ENCODE measurements around the gene SH2D3A. TPM values are rescaled to one million over a fixed set of nuclear protein-coding genes. Genes with fewer than 3 reads are reported as not detected.

The SH2D3A gene
- total and polyA plus RNA-seq, 2 donors (not counting 3 experiments of a cell fraction or from before 2014, with no cell fraction given): 0.04 to 0.53 TPM

GRCh38 chr19:6718111-6718740, 49.0 kb downstream of the SH2D3A start:
- Histone ChIP-seq H4K20me1 (replicated peaks; ENCODE audit: control insufficient read depth, extremely low read depth, insufficient read depth, low read length) (no peaks in the 10 kb centered on the region), H3K9me3 (replicated peaks; ENCODE audit: control insufficient read depth, insufficient read depth, low read length) (no peaks in the 10 kb centered on the region), H3K27me3 (ENCODE audit: control insufficient read depth in 2 of 2, insufficient read depth in 2 of 2, low read length in 2 of 2) (no peaks in the 10 kb centered on the region), H3K4me3 (replicated peaks in 1 of 3; ENCODE audit: insufficient read depth in 1 of 3, low read depth in 1 of 3, low read length in 3 of 3) (no peak overlapping the region), H3K36me3 (ENCODE audit: control insufficient read depth in 2 of 2, extremely low read depth in 1 of 2, insufficient read depth in 2 of 2, low read length in 2 of 2) (no peaks in the 10 kb centered on the region), H3K79me2 (ENCODE audit: control insufficient read depth, insufficient read depth, low read length) (no peaks in the 10 kb centered on the region), H3K4me1 (ENCODE audit: control insufficient read depth, extremely low read depth, insufficient read depth, low read length) (no peaks in the 10 kb centered on the region), H3K27ac (ENCODE audit: insufficient read depth, low read depth, low read length) (no peak overlapping the region), H3K4me2 (ENCODE audit: insufficient read depth, low read length) (no peak overlapping the region), H3K9me1 (replicated peaks; ENCODE audit: control insufficient read depth, extremely low read depth, insufficient read depth, low read length) (no peaks in the 10 kb centered on the region), H2AFZ (ENCODE audit: low read depth, low read length) (no peak overlapping the region), H3K9ac (replicated peaks; ENCODE audit: extremely low read depth, insufficient read depth, low read length) (no peak overlapping the region)
- no peak for DNase-seq (ENCODE audit: low read depth, low spot score)
- ChIA-PET CTCF (no interaction called here), POLR2A (no interaction called here)
- intact Hi-C loops (cut with micrococcal nuclease): no loop called here
- no peak for TF ChIP-seq MAX (IDR thresholded peaks at IDR 0.05; ENCODE audit: insufficient read depth, insufficient read length)
- TF ChIP-seq CTCF (IDR thresholded peaks at IDR 0.05; ENCODE audit: extremely low read depth in 1 of 2, insufficient read depth in 1 of 2, low read depth in 1 of 2, low read length in 2 of 2): no peak
- TF ChIP-seq POLR2AphosphoS5 (IDR thresholded peaks at IDR 0.05; ENCODE audit: insufficient read depth, low read depth, low read length): no peak
- no peak for TF ChIP-seq GATA2 (IDR thresholded peaks at IDR 0.05; ENCODE audit: insufficient read depth, insufficient read length, low read depth, low read length)
- TF ChIP-seq JUN (IDR thresholded peaks at IDR 0.05; ENCODE audit: borderline replicate concordance, insufficient read depth, insufficient read length, low read depth): no peak
- no peak for TF ChIP-seq EZH2 (IDR thresholded peaks at IDR 0.05; ENCODE audit: borderline replicate concordance, low read depth, low read length, severe bottlenecking)
- TF ChIP-seq POLR2A (IDR thresholded peaks at IDR 0.05; ENCODE audit: low read depth, low read length): no peak
- no peak for TF ChIP-seq FOS (IDR thresholded peaks at IDR 0.05; ENCODE audit: borderline replicate concordance, insufficient read depth, low read length)
- no peak for TF ChIP-seq MYC (IDR thresholded peaks at IDR 0.05; ENCODE audit: low read depth, low read length)
- no TSS peak for BruUV-seq (replicated peaks)
- no peak for FAIRE-seq
- dilution Hi-C loops (cut with MboI; ENCODE audit: extremely low pct_ligation_motif_present, low sequenced_read_pairs): no loop called here
